Endothelial cell of umbilical vein (primary cell): ENCODE data around the gene C10orf143. TPM values are rescaled to one million over a fixed set of nuclear protein-coding genes. Genes with fewer than 3 reads are reported as not detected.

Source experiments
- BruUV-seq: library from RNA; stranded (reverse); fragments of 400-500 nt; replicated peaks from 2 replicates; lab custom pipeline; 2021; lab: Mats Ljungman, UMichigan
- CTCF ChIA-PET: fragments of 300-600, 350-600 bp; sonication (Branson Sonifier 250); formaldehyde crosslinking; loops from one replicate; lab custom pipeline; 2021; ENCODE audit warnings: antibody characterized with exemption, inconsistent platforms; lab: Charles Lee
- POLR2A ChIA-PET: fragments of 300-600, 350-600 bp; sonication (Branson Sonifier 250); formaldehyde crosslinking; loops from one replicate; lab custom pipeline; 2021; ENCODE audit warnings: antibody characterized with exemption, inconsistent platforms; lab: Charles Lee
- DNase-seq: peaks from one replicate; pipeline ENCODE4 v3.0.0-alpha.2; 2011; ENCODE audit warnings: low read depth, low spot score
- FAIRE-seq: peaks from 2 replicates; lab custom pipeline; 2011; peaks lifted over from hg19 to GRCh38; lab: Jason Lieb, UNC
- H2AFZ ChIP-seq: 2 replicates; pipeline ENCODE4 v1.6.0; 2012; ENCODE audit warnings: low read depth, low read length, control low read depth, inconsistent platforms
- H3K27ac ChIP-seq: 2 replicates; pipeline ENCODE4 v1.5.1; 2011; ENCODE audit warnings: low read depth, mild to moderate bottlenecking, control low read depth, low read length, moderate library complexity; ENCODE audit not compliant: insufficient read depth
- H3K27me3 ChIP-seq, 2 experiments: 2 replicates each; pipeline versions ENCODE4 v1.6.0 to v1.6.1; 2011; ENCODE audit warnings: low read length in 2 of 2, mixed read lengths in 1 of 2; ENCODE audit not compliant: control insufficient read depth in 2 of 2, insufficient read depth in 2 of 2
- H3K36me3 ChIP-seq, 2 experiments: 2 replicates in 1 of 2; 3 replicates in 1 of 2; pipeline ENCODE4 v1.5.1; 2011; ENCODE audit warnings: low read length in 2 of 2, mild to moderate bottlenecking in 1 of 2, moderate library complexity in 1 of 2; ENCODE audit not compliant: control insufficient read depth in 2 of 2, insufficient read depth in 2 of 2; ENCODE audit errors: extremely low read depth in 1 of 2
- H3K4me1 ChIP-seq: 3 replicates; pipeline ENCODE4 v1.5.1; 2011; ENCODE audit warnings: mild to moderate bottlenecking, low read length; ENCODE audit not compliant: control insufficient read depth, insufficient read depth; ENCODE audit errors: extremely low read depth
- H3K4me2 ChIP-seq: 2 replicates; pipeline ENCODE4 v1.6.1; 2011; ENCODE audit warnings: low read length, control low read depth, mixed read lengths; ENCODE audit not compliant: insufficient read depth
- H3K4me3 ChIP-seq, 3 experiments: fragments of 200-600 bp in 1 of 3; sonication (generic), shearing (Covaris generic) in 1 of 3; replicated peaks in 1 of 3; 2 replicates each; pipeline ENCODE4 v1.5.1; 2011 to 2016; ENCODE audit warnings: control low read depth in 3 of 3, low read length in 3 of 3, mild to moderate bottlenecking in 2 of 3, inconsistent platforms in 1 of 3, low read depth in 1 of 3, moderate library complexity in 1 of 3; ENCODE audit not compliant: insufficient read depth in 1 of 3
- H3K79me2 ChIP-seq: 2 replicates; pipeline ENCODE4 v1.6.0; 2012; ENCODE audit warnings: low read length, inconsistent platforms; ENCODE audit not compliant: control insufficient read depth, insufficient read depth
- H3K9ac ChIP-seq: replicated peaks from 2 replicates; pipeline ENCODE3; 2011; ENCODE audit warnings: low read length, control low read depth; ENCODE audit not compliant: insufficient read depth; ENCODE audit errors: extremely low read depth
- H3K9me1 ChIP-seq: replicated peaks from 3 replicates; pipeline ENCODE4 v1.6.0; 2011; ENCODE audit warnings: mild to moderate bottlenecking, low read length; ENCODE audit not compliant: control insufficient read depth, insufficient read depth; ENCODE audit errors: extremely low read depth
- H3K9me3 ChIP-seq: replicated peaks from 2 replicates; pipeline ENCODE4 v1.5.1; 2012; ENCODE audit warnings: low read length, inconsistent platforms; ENCODE audit not compliant: control insufficient read depth, insufficient read depth
- H4K20me1 ChIP-seq: replicated peaks from 2 replicates; pipeline ENCODE3; 2011; ENCODE audit warnings: mild to moderate bottlenecking, low read length; ENCODE audit not compliant: control insufficient read depth, insufficient read depth; ENCODE audit errors: extremely low read depth
- EZH2 ChIP-seq: IDR thresholded peaks from 2 replicates; pipeline ENCODE4 v1.6.1; 2012; ENCODE audit warnings: borderline replicate concordance, low read depth, mild to moderate bottlenecking, moderate library complexity, low read length, inconsistent platforms; ENCODE audit not compliant: severe bottlenecking
- FOS ChIP-seq: IDR thresholded peaks from 2 replicates; pipeline ENCODE4 v1.6.1; 2011; ENCODE audit warnings: mild to moderate bottlenecking, low read length, moderate library complexity, borderline replicate concordance; ENCODE audit not compliant: insufficient read depth
- JUN ChIP-seq: IDR thresholded peaks from 2 replicates; pipeline ENCODE4 v1.6.1; 2011; ENCODE audit warnings: borderline replicate concordance, low read depth; ENCODE audit not compliant: insufficient read length, insufficient read depth
- MYC ChIP-seq: IDR thresholded peaks from one replicate; pipeline ENCODE4 v1.6.1; 2011; ENCODE audit warnings: mild to moderate bottlenecking, low read depth, low read length
- POLR2A ChIP-seq: IDR thresholded peaks from 2 replicates; pipeline ENCODE4 v1.6.1; 2012; ENCODE audit warnings: low read depth, mild to moderate bottlenecking, control low read depth, low read length
- POLR2AphosphoS5 ChIP-seq: IDR thresholded peaks from 2 replicates; pipeline ENCODE4 v1.6.1; 2012; ENCODE audit warnings: low read depth, mild to moderate bottlenecking, control low read depth, low read length, moderate library complexity; ENCODE audit not compliant: insufficient read depth
- dilution Hi-C: fragments of 300-500 bp; cut with MboI; formaldehyde crosslinking; loops from one replicate; pipeline ENCODE4 v1.15.0; 2019; ENCODE audit warnings: low sequenced_read_pairs; ENCODE audit not compliant: extremely low pct_ligation_motif_present
- intact Hi-C: fragments of 100-400 bp; cut with micrococcal nuclease; formaldehyde crosslinking; loops from one replicate; pipeline ENCODE4 v1.10.0; 2022
- polyA plus RNA-seq, 4 experiments: library from polyadenylated mRNA; depleted of rRNA in 3 of 4; stranded (reverse) in 3 of 4; unstranded in 1 of 4; fragments of >200 nt; gene quantifications; 2 replicates each; pipeline versions ENCODE4 v1.2.1 to v1.2.3, GENCODE V29; 2011 to 2012; ENCODE audit warnings: missing spikeins in 1 of 4
- total RNA-seq: library from RNA; stranded (reverse); gene quantifications from 2 replicates; pipeline ENCODE4 v1.2.3, GENCODE V29; 2021
- TF ChIP-seq, protein P1 (sequence below), 2 donors: IDR thresholded peaks; 1 replicate in 1 of 2; 2 replicates in 1 of 2; pipeline ENCODE4 v1.5.1; 2011; ENCODE audit warnings: low read length in 2 of 2, mild to moderate bottlenecking in 2 of 2, moderate library complexity in 2 of 2, control low read depth in 1 of 2, inconsistent platforms in 1 of 2, low read depth in 1 of 2; ENCODE audit not compliant: insufficient read depth in 1 of 2; ENCODE audit errors: extremely low read depth in 1 of 2
- TF ChIP-seq, protein P2 (sequence below): IDR thresholded peaks from 2 replicates; pipeline ENCODE4 v1.6.1; 2011; ENCODE audit not compliant: insufficient read depth, insufficient read length

The C10orf143 gene
- total and polyA plus RNA-seq, 2 donors (not counting 3 experiments of a cell fraction or from before 2014, with no cell fraction given): 0.26 to 0.44 TPM

DNA sequence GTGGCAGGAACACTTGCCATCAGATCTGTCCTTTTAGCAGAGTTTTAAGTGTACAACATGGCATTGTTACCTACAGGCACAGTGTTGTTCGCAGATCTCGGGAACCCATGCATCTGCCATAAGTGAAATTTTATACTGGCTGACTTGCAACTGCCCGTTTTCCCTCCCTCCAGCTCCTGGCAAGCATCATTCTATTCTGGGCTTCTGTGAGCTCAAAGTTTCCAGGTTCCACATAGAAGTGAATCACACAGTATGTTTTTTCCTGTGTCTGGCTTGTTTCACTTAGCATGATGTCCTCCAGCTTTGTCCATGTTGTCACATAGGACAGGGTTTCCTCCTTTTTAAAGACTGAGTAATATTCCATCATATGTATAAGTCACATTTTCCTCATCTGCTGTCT, 56.6 kb downstream of the C10orf143 start:
- DNase-seq: no peak
- CTCF ChIA-PET: no interaction called here
- Histone ChIP-seq H3K9ac (no peak overlapping the region), H3K9me3 (peaks cover 4% of the 10 kb centered on the region), H3K79me2 (no peaks in the 10 kb centered on the region), H2AFZ (no peak overlapping the region), H3K9me1 (no peaks in the 10 kb centered on the region), H3K27ac (no peak overlapping the region), H3K27me3 (no peaks in the 10 kb centered on the region), H3K4me3 (no peak overlapping the region), H3K4me2 (no peak overlapping the region), H3K36me3 (no peaks in the 10 kb centered on the region), H4K20me1 (no peaks in the 10 kb centered on the region), H3K4me1 (no peaks in the 10 kb centered on the region)
- TF ChIP-seq, protein P1, sequence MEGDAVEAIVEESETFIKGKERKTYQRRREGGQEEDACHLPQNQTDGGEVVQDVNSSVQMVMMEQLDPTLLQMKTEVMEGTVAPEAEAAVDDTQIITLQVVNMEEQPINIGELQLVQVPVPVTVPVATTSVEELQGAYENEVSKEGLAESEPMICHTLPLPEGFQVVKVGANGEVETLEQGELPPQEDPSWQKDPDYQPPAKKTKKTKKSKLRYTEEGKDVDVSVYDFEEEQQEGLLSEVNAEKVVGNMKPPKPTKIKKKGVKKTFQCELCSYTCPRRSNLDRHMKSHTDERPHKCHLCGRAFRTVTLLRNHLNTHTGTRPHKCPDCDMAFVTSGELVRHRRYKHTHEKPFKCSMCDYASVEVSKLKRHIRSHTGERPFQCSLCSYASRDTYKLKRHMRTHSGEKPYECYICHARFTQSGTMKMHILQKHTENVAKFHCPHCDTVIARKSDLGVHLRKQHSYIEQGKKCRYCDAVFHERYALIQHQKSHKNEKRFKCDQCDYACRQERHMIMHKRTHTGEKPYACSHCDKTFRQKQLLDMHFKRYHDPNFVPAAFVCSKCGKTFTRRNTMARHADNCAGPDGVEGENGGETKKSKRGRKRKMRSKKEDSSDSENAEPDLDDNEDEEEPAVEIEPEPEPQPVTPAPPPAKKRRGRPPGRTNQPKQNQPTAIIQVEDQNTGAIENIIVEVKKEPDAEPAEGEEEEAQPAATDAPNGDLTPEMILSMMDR (IDR thresholded peaks at IDR 0.05; ENCODE audit: extremely low read depth in 1 of 2, insufficient read depth in 1 of 2, low read depth in 1 of 2, low read length in 2 of 2): no peak
- TF ChIP-seq JUN (no peak), POLR2AphosphoS5 (no peak), FOS (no peak), POLR2A (no peak), EZH2 (no peak), MYC (no peak)
- TF ChIP-seq, protein P2, sequence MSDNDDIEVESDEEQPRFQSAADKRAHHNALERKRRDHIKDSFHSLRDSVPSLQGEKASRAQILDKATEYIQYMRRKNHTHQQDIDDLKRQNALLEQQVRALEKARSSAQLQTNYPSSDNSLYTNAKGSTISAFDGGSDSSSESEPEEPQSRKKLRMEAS: no peak
- POLR2A ChIA-PET: no interaction called here
- no peak for FAIRE-seq
- intact Hi-C loops (no loop called here), dilution Hi-C loops (no loop called here)
- BruUV-seq: no TSS peak
